ENCODE results near the gene ZNF358.

DNA sequence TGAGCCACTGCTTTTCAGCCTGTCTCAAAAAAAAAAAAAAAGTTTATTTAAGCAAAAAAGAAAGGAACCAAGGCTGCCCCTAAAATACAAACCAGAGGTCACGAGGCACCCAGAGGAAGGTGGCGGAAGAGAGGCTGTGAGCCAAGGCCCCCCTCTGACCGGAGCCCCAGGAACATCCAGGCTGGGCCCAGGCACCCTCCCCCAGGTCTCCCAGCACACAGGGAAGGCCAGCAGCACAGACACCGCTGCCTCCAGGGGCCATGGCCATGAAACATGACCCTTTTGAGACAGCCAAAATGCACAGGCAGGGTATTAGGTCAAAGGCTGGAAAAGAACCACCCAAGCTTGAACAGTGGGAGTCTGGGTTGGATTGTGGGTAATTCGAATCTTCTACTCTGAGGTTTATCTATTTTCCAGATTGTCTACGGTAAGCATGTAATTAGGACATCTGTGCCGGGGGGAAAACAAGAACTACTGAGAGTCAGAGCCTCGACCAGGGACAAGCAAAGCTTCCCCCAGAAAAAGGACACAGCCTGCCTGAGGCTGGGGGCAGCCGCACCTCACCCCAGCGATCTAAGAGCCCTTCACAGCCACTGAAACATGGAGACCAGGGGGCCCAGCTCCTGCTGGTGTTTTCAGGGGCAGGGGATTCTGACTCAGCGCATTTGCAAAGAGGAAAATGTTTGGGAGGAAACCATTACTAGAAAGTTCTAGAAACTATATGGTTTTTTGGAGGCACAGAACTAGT lies 35.5 kb upstream of the ZNF358 start:
- TF ChIP-seq, protein P1, sequence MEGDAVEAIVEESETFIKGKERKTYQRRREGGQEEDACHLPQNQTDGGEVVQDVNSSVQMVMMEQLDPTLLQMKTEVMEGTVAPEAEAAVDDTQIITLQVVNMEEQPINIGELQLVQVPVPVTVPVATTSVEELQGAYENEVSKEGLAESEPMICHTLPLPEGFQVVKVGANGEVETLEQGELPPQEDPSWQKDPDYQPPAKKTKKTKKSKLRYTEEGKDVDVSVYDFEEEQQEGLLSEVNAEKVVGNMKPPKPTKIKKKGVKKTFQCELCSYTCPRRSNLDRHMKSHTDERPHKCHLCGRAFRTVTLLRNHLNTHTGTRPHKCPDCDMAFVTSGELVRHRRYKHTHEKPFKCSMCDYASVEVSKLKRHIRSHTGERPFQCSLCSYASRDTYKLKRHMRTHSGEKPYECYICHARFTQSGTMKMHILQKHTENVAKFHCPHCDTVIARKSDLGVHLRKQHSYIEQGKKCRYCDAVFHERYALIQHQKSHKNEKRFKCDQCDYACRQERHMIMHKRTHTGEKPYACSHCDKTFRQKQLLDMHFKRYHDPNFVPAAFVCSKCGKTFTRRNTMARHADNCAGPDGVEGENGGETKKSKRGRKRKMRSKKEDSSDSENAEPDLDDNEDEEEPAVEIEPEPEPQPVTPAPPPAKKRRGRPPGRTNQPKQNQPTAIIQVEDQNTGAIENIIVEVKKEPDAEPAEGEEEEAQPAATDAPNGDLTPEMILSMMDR (IDR thresholded peaks at IDR 0.05 in 4 of 5, conservative IDR thresholded peaks at IDR 0.05 in 1 of 5), result no peak
- TF ChIP-seq POLR2A (IDR thresholded peaks at IDR 0.05), result no peak
